Measurements from ENCODE around the gene LIMS2. TPM values are rescaled to one million over a fixed set of nuclear protein-coding genes. Genes with fewer than 3 reads are reported as not detected.

Gene LIMS2
- total RNA-seq, 2 experiments from 2014 or later, result 1.6 to 24.9 TPM

DNA sequence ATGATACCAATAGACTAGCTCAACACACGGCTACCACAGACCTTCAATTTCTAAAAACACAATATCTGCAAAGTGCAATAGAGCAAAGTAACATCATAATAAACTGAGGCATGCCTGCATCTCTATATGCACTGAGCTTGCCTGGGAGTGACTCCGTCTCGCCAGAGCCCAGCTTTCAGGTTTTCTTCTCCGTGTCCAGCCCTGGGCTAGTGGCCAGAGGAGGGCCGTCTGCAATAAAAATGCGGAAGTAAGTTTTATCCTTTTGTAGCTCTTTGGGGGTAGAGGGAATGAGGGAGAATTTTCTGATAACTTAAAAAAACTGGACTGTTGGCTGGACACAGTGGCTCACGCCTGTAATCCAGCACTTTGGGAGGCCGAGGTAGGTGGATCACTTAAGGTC, 70.3 kb downstream of the LIMS2 start:
- H4K20me1 ChIP-seq (ENCODE audit: insufficient read depth, low read length), result no peaks in the 10 kb centered on the region
- ChIA-PET POLR2A (interaction anchor here (0.6 kb wide), 1 partner anchor 106 kb away, joined by 3 read pairs; no protein-coding TSS in a partner anchor), CTCF (ENCODE audit: unreplicated experiment) (no interaction called here)
- no TSS peak for BruUV-seq (replicated peaks)
- H3K36me3 ChIP-seq (ENCODE audit: insufficient read depth, low read length), result no peaks in the 10 kb centered on the region
- H3K4me1 ChIP-seq (ENCODE audit: insufficient read depth, low read length, poor library complexity, severe bottlenecking), result no peaks in the 10 kb centered on the region
- no peaks in the 10 kb centered on the region for H3K9me3 ChIP-seq (ENCODE audit: low read length)
- DNase-seq (ENCODE audit: low spot score), result no peak
- TF ChIP-seq, protein P1, sequence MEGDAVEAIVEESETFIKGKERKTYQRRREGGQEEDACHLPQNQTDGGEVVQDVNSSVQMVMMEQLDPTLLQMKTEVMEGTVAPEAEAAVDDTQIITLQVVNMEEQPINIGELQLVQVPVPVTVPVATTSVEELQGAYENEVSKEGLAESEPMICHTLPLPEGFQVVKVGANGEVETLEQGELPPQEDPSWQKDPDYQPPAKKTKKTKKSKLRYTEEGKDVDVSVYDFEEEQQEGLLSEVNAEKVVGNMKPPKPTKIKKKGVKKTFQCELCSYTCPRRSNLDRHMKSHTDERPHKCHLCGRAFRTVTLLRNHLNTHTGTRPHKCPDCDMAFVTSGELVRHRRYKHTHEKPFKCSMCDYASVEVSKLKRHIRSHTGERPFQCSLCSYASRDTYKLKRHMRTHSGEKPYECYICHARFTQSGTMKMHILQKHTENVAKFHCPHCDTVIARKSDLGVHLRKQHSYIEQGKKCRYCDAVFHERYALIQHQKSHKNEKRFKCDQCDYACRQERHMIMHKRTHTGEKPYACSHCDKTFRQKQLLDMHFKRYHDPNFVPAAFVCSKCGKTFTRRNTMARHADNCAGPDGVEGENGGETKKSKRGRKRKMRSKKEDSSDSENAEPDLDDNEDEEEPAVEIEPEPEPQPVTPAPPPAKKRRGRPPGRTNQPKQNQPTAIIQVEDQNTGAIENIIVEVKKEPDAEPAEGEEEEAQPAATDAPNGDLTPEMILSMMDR (conservative IDR thresholded peaks at IDR 0.05; ENCODE audit: low read length), result no peak
- no peak for TF ChIP-seq EZH2phosphoT487 (IDR thresholded peaks at IDR 0.05; ENCODE audit: borderline replicate concordance, low read depth, low read length)
- intact Hi-C loops (cut with micrococcal nuclease; ENCODE audit: unreplicated experiment), result no loop called here
- H3K9me2 ChIP-seq (ENCODE audit: insufficient read depth, low read length), result no peaks in the 10 kb centered on the region
- no peak overlapping the region for H3K4me2 ChIP-seq (ENCODE audit: low read length)
- no peak overlapping the region for H3K27ac ChIP-seq (ENCODE audit: low read depth, low read length, poor library complexity, severe bottlenecking)
- no peak overlapping the region for H2AFZ ChIP-seq (ENCODE audit: low read length)
- H3K4me3 ChIP-seq (ENCODE audit: low read depth, low read length, poor library complexity, severe bottlenecking), result no peak overlapping the region
- H3K79me2 ChIP-seq (ENCODE audit: insufficient read depth, low read depth, low read length), result no peaks in the 10 kb centered on the region

DNA sequence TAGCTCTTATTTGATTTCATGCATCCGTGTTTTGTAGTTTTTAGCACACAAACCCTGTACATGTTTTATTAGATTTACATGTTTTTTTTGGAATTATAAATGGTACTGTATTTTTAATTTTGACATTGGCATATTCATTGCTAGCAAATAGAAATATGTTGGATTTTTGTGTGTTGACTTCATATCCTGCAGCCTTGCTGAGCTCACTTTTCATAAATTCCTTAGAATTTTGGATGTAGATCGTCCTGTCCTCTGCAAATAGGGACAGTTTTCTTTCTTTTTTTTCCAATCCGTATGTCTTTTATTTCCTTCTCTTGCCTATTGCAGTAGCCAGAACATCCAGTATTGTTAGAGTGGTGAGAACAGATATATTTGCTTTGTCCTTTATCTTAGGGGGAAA, 76.1 kb downstream of the LIMS2 start:
- intact Hi-C loops (cut with micrococcal nuclease; ENCODE audit: unreplicated experiment), result loop anchor here (10.0 kb wide), 1 partner anchor 266 kb away; no protein-coding TSS in a partner anchor
- Histone ChIP-seq H3K4me2 (ENCODE audit: low read length) (no peak overlapping the region), H3K9me3 (ENCODE audit: low read length) (no peaks in the 10 kb centered on the region), H4K20me1 (ENCODE audit: insufficient read depth, low read length) (no peaks in the 10 kb centered on the region), H3K9me2 (ENCODE audit: insufficient read depth, low read length) (no peaks in the 10 kb centered on the region), H3K4me1 (ENCODE audit: insufficient read depth, low read length, poor library complexity, severe bottlenecking) (no peaks in the 10 kb centered on the region), H3K4me3 (ENCODE audit: low read depth, low read length, poor library complexity, severe bottlenecking) (no peak overlapping the region), H3K36me3 (ENCODE audit: insufficient read depth, low read length) (no peaks in the 10 kb centered on the region), H3K27ac (ENCODE audit: low read depth, low read length, poor library complexity, severe bottlenecking) (no peak overlapping the region), H2AFZ (ENCODE audit: low read length) (no peak overlapping the region), H3K79me2 (ENCODE audit: insufficient read depth, low read depth, low read length) (no peaks in the 10 kb centered on the region)
- BruUV-seq (replicated peaks), result no TSS peak
- POLR2A ChIA-PET, result no interaction called here
- CTCF ChIA-PET (ENCODE audit: unreplicated experiment), result no interaction called here
- no peak for DNase-seq (ENCODE audit: low spot score)
- TF ChIP-seq, protein P1 (conservative IDR thresholded peaks at IDR 0.05; ENCODE audit: low read length), result no peak
- TF ChIP-seq EZH2phosphoT487 (IDR thresholded peaks at IDR 0.05; ENCODE audit: borderline replicate concordance, low read depth, low read length), result no peak

DNA sequence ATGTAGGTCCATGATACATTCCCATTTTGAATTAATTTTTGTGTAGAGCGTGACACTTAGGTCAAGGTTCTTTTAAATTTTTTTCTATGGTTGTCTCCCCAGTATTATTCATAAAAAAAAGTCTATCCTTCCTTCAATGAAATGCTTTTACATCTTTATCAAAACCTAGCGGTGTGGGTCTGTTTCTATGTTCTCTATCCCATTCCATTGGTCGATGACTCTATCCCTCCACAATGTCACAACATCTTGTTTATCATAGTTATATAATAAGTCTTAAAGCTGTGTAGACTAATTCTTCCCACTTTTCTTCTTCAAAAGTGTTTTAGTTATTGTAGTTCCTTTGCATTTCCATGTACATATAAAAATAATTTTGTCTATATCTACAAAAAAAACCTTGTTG, 76.6 kb downstream of the LIMS2 start:
- H3K4me1 ChIP-seq (ENCODE audit: insufficient read depth, low read length, poor library complexity, severe bottlenecking), result no peaks in the 10 kb centered on the region
- H3K27ac ChIP-seq (ENCODE audit: low read depth, low read length, poor library complexity, severe bottlenecking), result no peak overlapping the region
- no peak overlapping the region for H2AFZ ChIP-seq (ENCODE audit: low read length)
- no peaks in the 10 kb centered on the region for H3K79me2 ChIP-seq (ENCODE audit: insufficient read depth, low read depth, low read length)
- H3K4me2 ChIP-seq (ENCODE audit: low read length), result no peak overlapping the region
- ChIA-PET POLR2A (no interaction called here), CTCF (ENCODE audit: unreplicated experiment) (no interaction called here)
- DNase-seq (ENCODE audit: low spot score), result no peak
- no peaks in the 10 kb centered on the region for H3K9me2 ChIP-seq (ENCODE audit: insufficient read depth, low read length)
- H4K20me1 ChIP-seq (ENCODE audit: insufficient read depth, low read length), result no peaks in the 10 kb centered on the region
- no peak overlapping the region for H3K4me3 ChIP-seq (ENCODE audit: low read depth, low read length, poor library complexity, severe bottlenecking)
- intact Hi-C loops (cut with micrococcal nuclease; ENCODE audit: unreplicated experiment), result loop anchor here (10.0 kb wide), 1 partner anchor 266 kb away; no protein-coding TSS in a partner anchor
- H3K36me3 ChIP-seq (ENCODE audit: insufficient read depth, low read length), result no peaks in the 10 kb centered on the region
- H3K9me3 ChIP-seq (ENCODE audit: low read length), result no peaks in the 10 kb centered on the region
- no TSS peak for BruUV-seq (replicated peaks)
- no peak for TF ChIP-seq EZH2phosphoT487 (IDR thresholded peaks at IDR 0.05; ENCODE audit: borderline replicate concordance, low read depth, low read length)
- TF ChIP-seq, protein P1 (conservative IDR thresholded peaks at IDR 0.05; ENCODE audit: low read length), result no peak
